Measurements from ENCODE around the gene CENPE.

- no peak for TF ChIP-seq EZH2 (IDR thresholded peaks at IDR 0.05)
- TF ChIP-seq, protein P1, sequence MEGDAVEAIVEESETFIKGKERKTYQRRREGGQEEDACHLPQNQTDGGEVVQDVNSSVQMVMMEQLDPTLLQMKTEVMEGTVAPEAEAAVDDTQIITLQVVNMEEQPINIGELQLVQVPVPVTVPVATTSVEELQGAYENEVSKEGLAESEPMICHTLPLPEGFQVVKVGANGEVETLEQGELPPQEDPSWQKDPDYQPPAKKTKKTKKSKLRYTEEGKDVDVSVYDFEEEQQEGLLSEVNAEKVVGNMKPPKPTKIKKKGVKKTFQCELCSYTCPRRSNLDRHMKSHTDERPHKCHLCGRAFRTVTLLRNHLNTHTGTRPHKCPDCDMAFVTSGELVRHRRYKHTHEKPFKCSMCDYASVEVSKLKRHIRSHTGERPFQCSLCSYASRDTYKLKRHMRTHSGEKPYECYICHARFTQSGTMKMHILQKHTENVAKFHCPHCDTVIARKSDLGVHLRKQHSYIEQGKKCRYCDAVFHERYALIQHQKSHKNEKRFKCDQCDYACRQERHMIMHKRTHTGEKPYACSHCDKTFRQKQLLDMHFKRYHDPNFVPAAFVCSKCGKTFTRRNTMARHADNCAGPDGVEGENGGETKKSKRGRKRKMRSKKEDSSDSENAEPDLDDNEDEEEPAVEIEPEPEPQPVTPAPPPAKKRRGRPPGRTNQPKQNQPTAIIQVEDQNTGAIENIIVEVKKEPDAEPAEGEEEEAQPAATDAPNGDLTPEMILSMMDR (IDR thresholded peaks at IDR 0.05): peak; percentile 48
Measured at GRCh38 chr4:103207673-103208072, 9.5 kb upstream of the CENPE start.

Data from neural progenitor cell (in vitro differentiated cells).